MV-4-11 (cell line): ENCODE data around the gene SLC12A4.
"Not testable (repeated sequence)": the region's sequence is repeated elsewhere in the genome, so short reads cannot be mapped to it uniquely, and the experiment has no call there.

Experiments used
- DNase-seq: peaks from one replicate; lab custom pipeline; 2025; lab: John Stamatoyannopoulos, UW

The SLC12A4 gene

DNA sequence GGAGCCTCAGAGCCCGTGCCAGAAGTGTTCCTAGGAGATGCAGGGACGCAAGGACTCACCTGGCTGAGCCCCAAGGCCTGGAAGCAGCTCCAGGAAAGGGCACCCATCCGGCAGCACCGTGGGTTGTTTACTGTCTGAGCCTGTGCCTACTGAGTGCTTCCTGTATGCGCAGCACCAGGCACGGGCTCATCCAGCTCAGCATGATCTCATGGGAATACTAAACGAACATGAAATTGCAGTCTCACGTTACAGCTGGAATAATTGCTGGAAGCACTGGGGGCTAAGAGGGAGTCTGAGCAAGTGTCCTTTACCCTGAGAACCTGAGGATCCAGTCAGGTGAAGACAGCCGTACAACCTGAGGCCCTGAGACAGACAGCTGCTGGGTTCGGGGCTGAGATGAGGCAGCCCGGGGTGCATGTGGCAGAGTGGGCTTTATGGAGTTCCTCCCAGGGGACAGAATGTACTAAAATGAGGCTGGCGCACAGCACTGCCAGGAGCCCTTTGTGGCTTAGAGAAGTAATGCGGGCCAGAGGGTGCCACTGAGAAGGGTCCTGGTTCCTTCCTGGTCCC, 42.2 kb downstream of the SLC12A4 start:
- DNase-seq = no peak

DNA sequence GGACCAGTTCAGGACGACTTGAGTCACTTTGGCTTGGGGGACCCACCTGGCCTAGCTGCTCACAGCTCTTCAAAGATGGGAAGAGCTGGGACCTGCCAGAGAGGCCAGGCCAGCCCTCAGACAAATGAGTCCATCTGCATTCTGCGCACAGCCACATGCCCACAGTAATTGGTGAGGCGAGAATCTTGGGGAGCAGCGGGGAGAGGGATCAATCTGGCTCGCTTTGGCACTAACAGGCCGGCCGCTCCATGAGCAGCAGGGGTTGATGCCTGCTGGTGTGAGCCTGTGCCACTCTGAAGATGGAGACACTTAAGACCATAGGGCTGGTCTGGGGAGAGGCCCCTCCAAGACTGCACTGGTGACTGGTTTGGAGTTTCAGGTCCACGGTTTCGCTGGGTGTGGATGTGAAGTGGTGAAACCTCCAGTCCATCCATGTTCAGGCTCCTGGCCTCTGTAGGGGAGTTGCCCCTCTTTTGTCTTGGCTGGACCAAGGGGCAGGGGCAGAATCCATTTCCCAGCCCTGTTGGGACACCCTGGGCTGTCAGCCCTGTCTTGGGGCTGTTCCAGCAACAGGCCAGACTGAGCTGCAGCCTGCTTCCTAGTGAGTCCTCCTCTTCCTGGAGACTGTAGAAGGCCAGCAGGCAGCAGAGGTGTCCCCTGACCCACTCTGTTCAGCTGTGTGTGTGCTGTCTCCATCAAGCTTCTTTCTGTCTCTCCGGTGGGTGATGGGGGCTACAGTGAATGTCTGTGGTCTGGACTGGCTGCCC, 44.1 kb downstream of the SLC12A4 start:
- no peak for DNase-seq

DNA sequence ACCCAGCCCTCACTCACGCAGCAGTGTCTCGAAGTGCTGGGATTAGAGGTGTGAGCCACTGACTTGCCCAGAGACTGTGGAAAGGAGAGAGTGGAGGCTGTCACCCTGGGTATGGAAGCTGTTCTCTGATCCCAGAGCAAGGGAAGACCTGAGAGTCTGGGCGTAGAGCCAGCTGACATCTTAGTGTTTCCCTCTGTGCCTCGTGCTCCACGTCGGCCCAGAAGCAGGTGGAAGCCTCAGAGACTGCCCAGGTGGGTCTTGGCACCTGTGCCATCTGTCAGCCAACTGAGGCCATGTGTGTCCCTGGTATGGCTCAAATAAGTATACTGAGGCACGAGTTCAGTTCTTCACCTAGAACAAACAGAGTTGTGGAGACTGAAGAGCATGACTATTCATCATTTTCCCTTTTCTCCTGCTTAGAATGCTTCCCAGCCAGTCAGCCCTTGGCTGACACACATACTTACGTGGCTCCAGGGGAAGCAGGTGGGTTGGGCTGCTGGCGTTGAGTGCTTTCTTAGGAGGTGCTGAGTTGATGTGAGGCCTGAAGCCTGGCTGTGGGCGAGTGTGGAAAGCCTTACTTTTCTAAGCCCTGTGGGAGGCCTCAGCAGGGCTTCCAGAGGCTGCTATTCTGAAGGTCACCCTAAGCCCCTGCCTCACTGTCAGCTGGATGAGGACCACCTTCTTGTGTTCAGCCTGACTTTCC, 44.9 kb downstream of the SLC12A4 start:
- DNase-seq = no peak

DNA sequence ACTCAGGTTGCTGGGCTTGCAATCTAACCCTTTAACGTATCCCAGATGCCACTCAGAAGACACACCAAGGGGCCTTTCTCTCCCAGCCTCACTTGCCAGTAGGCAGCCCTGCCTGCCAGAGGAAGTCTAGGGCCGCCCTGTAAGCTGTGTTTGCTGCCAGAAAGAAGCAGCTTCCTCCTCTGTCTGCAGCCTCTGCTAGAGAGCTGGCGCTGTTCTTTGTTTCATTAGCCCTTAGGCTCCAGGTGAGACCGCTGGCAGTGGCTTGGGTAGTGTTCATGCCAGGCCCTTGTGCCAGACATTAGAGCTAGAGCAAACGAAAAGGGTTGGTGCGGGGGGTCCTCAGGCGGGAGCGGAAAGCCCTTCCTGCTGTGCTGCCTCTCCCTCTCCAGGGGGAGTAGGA, 45.7 kb downstream of the SLC12A4 start:
- DNase-seq = no peak

DNA sequence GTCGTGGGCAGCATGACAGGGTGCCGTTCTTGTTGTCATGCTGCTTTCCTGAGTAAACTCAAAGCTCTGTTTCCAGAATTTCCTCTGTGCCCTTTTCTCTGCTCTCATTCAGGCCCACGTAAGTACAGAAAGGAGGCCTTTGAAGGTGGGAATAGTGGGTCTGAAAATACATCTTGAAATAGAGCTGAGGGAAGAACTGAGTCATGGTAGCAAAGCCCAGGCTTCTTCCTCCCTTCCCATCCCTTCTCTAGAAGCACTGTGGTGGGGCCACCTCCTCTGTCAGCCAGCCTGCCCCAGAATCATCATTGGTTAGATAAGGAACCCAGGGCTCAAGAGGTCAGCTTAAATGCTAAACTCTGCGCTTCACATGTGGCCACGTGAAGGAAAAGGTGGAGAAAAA, 46.2 kb downstream of the SLC12A4 start:
- no peak for DNase-seq

DNA sequence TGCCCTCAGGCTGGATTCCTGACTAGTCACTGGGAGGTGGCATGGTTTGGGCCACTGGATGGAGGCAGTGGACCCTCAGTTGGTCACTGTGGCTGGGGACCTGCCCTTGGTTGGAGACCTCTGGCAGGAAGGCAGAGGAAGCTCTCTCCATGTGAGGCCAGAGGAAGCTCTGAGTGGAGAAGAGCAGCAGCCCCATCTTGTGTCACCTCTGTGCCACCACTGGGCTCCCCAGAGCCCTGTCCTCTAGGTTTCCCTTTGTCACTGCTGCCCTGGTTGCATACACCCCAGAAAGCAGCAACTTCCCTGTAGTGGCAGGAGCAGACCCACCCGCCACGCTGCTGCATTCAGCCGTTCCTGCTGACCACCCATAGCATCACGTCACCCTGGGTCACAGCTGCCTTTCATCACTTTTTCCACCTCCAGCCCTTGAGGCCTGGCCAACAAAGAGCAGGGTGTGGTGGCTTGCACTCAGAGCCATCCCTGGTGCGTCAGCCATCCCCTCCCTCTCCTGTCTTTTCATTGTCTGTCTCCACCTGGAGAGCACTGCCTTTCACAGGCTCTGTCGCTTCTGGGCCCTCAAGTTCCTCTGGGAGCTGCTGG, 48.7 kb downstream of the SLC12A4 start:
- DNase-seq = no peak

DNA sequence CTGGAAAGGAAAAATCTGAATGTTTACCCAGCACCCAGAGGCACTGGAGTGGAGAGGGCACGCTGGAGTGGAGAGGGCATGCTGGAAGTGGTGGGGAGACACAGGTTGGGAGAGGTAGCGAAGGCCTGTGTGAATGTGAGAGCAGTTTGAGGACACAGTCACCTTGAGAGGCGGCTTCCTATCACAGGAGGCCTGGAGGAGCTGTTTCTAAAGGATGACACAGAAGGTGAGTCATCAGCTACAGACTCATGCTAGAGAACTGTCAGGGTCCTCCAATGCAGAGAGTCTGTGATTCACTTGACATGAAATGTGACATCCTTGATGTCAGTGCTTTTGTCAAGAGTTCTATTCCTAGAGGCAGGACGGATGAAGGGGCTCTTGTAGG, 50.6 kb downstream of the SLC12A4 start:
- peak; percentile 43 for DNase-seq

DNA sequence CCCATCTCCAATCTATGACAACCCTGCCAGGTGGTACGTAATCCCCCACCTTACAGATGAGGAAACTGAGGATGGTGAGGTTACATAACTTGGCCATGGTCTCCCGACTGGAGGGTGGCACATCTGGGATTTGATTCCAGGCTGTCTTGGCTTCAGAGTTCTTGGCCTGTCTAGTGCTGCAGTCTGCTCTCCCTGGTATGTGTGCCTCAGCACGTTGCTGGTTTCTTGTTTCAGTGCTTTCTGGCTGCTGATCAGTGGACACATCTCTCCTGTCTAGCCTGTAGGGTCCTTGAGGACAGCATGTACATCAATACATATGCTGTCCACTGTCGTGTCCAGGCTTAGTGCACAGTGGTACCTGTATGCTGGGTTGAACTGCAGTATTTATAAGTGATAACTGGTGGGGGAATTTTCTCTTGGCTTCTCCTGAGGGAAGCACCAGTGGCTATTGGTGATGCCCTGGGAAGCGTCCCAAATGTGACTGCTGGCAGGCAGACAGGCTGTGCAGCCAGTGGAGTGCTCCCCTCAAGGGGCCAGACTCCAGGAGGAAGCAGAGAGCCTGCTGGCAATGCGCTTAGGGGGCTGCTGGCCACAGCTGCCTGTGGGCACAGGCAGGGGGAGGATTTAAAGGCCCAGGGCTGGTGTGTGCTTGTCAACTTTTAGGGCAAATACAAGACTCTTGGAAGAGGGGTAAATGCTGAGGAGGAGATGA, 51.1 kb downstream of the SLC12A4 start:
- DNase-seq = no peak

DNA sequence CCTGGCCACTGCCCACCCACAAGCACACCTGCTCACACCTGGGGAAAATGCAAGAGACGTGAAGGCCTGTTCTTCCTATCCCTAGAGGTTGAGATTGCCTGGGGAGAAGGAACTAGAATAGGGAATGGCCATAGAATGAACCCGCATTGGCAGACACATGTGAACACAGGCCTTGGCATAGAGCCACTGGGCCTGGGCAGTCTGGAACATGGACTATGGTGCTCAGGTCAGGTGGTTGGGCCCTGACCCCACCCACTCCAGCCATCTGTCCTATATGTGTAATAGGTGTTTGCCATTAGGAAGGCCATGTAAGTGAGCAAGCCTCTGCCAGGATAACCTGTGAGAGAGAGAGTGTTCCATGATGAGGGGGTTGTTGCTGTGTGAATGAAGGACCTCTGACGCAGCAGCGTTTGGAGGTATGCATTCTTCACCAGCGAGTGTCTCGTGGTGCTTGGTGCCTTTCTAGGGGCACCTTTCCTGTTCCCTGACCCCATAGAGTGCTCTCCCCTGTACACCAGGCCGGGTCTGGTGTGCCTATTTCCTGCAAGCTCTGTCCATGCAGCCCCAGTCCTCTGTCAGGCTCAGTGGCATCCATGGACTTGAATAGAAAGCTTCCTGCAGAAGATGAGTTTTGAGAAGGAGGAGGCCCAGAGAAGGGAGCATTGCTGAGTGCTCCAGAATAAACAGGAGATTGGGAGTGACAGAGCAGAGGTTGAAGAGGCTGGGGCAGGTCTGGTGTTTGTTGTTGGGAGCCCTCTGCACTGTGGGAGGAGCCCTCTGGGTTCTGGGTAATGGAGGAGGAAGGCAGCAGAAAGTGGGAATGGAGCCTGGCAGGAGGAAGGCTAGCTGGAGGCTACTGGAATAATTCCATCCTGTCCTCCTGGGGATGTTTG, 52.4 kb downstream of the SLC12A4 start:
- DNase-seq = no peak

DNA sequence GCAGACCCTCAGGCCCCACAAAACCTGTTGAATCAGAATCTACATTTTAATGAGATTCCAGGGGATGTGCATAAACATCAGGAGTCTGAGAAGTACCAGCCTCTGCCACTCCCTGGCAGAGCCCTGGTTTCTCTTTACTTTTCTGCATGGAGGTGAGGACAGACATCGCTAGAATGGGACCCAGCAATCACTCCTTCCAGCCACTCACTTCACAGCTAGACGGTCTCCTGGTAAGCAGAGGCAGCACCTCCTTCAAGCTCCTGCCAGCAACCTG, 53.0 kb downstream of the SLC12A4 start:
- DNase-seq = not testable (repeated sequence)

DNA sequence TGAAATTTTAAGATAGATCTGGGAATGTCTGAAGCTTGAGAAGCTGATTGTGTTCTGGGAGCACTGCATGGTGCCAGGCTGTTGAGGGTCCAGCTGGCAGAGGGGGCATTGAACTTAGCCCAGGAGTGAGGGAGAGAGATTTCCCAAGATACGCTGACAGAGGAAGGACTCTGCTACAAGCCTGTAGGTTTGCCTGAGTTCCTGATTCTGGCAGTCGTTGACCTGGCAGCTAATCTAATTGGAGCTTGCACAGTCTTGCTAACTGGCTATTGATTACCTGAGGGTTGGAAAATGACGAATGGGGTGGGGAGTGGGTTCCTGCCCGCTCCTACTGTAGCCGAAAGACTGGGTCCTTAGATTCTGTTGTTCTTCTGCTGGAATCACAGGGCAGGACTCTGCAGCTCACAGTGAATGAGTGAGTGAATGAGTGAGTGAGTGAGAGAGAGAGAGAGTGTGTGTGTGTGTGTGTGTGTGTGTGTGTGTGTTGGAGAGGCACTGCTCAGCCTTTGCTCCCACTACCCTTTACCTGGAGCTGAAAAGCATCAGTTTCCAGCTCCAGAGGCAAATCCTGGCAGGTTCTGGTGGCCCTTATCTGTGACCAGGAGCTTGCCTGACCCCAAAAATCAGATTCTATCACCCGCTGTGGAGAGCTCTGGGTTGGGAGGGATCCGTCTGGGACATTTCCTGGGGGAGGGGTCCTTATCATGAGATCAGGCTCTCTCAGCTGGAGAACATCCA, 53.5 kb downstream of the SLC12A4 start:
- DNase-seq = no peak

DNA sequence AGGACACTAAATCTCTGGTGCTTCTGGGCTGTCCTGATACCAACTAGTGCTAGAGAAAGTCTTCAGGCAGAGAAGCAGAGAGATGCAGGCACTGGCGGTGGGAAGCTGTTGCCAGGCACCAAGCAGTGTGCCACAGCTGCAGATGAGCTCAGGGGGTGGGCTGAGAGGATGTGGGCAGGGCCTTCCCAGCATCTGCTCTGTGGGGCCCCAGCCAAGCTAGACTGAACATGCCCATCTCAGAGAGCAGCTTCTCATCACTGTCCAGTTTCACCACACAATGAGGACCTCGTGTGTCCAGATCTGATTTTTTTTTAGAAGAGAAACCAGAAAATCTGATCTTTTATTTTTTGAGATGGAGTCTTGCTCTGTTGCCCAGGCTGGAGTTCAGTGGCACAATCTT, 58.3 kb downstream of the SLC12A4 start:
- DNase-seq = no peak

DNA sequence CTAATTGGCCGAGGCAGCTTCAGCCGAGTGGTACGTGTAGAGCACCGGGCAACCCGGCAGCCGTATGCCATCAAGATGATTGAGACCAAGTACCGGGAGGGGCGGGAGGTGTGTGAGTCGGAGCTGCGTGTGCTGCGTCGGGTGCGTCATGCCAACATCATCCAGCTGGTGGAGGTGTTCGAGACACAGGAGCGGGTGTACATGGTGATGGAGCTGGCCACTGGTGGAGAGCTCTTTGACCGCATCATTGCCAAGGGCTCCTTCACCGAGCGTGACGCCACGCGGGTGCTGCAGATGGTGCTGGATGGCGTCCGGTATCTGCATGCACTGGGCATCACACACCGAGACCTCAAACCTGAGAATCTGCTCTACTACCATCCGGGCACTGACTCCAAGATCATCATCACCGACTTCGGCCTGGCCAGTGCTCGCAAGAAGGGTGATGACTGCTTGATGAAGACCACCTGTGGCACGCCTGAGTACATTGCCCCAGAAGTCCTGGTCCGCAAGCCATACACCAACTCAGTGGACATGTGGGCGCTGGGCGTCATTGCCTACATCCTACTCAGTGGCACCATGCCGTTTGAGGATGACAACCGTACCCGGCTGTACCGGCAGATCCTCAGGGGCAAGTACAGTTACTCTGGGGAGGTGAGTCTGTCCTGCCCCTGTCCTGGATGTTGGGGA, 59.2 kb downstream of the SLC12A4 start:
- no peak for DNase-seq

DNA sequence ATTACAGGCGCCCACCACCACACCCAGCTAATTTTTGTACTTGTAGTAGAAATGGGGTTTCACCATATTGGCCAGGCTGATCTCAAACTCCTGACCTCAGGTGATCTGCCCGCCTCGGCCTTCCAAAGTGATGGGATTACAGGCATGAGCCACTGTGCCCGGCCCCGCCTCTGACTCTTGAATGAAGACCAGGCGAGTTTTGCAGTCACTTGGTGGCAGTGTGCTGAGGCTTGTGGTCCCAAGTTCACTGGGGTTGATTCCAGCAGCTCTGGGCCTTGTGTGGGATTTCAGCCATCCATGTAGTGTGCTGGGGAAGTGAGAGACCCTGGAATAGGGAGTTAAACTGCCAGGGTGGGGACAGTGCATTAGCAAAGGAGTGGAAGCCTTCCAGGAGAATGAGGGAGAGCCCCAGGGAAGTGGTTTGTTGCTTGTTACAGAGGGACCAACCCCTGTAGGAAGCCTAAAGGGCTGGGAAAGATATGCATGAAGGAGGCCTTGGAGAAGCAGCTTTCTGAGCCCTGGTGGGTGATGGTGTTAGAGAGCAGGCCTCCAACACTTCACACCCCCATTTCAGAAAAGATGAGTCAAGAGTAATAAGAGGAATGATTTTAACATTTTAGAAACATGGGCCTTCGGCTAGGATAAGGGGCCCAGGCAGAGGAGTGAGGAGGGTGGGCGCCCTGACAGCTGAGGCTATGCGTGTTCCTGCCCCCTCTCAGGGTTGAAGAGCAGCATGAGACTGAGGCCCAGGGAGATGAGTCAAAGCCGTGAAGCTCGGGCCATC, 60.8 kb downstream of the SLC12A4 start:
- DNase-seq = no peak

DNA sequence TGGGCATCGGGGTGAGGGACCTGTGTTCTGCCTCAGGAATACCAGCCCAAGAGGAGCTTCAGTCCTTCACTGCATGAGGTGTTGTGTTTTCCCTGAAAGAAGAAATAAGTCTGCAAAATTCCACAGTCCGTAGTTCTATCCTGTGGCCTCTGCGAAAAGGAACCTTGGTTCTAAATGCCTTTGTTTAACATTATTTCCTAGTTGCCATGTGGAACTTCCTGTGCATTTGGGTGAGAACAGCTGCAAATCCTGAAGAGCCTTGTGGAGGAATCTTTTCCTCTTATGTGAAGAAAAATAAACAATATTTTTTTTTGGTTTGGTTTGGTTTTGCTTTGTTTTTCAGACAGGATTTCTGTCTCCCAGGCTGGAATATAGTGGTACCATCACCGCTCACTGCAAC, 65.6 kb downstream of the SLC12A4 start:
- DNase-seq = no peak

DNA sequence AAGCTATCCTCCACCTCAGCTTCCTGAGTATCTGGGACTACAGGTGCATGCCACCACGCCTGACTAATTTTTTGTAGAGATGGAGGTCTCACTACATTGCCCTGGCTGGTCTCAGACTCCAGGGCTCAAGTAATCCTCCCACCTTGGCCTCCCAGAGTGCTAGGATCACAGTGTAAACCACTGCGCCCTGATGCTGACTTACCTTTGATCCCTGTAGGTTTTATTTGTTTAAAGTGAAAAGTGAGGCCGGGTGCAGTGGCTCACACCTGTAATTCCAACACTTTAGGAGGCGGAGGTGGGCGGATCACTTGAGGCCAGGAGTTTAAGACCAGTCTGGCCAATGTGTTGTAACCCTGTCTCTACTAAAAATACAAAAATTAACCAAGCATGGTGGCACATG, 66.7 kb downstream of the SLC12A4 start:
- DNase-seq = no peak

DNA sequence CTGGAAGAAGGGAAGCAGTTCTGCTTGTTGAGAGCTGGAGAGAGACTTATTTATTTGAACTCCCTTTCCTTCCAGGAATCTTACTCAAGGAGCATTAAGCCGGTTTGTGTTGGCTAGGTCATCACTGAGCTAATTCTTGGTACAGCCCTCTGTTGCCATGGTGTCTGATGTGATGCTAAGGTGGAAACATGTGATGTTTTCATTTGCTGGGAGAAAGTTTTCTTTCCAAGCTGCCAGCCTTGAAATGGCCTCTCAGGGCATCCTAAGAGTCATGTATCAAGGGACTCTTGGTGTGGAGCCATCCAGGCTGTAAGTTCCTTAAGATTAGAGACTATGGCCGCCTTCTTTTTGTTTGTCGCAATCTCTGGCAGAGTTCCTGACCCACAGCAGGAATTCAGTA, 71.2 kb downstream of the SLC12A4 start:
- DNase-seq = no peak

DNA sequence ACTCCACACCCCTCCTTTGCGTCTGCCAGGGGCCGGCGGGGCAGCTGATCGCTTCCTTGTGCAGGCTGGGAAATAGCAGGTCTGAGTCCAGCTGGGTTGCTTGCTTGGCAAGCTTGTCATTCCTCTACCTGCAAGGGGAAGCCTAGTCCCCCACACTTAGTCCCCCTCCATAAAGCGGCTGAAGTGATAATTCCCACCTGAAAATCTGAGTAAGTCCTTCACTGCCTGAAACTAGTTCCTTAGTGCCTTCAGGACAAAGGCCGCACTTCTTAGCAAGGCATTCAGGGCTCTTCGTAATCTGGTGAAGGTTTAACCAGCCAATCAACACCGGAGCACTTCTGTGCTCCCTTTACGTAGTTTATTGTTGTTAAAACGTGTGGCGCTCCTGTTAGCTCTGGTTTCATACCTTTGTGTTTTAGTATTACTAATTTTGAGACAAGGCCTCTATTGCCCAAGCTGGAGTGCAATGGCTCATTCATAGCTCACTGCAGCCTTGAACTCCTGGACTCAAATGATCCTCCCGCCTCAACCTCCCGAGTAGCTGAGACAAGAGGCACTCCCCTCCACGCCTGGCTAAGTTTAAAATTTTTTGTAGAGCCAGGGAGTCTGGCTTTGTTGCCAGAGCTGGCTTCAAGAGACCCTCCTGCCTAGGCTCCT, 74.6 kb downstream of the SLC12A4 start:
- DNase-seq = no peak
